HepG2 (cell line): ENCODE data around the gene CPT1B. TPM values are rescaled to one million over a fixed set of nuclear protein-coding genes. Genes with fewer than 3 reads are reported as not detected.

Source experiments
- AGO1 ChIP-seq: fragments of 200-400 bp; formaldehyde crosslinking; IDR thresholded peaks from 2 replicates; pipeline ENCODE4 v1.6.1; 2017; ENCODE audit warnings: mild to moderate bottlenecking, low read depth, low read length, moderate library complexity; ENCODE audit not compliant: poor library complexity, severe bottlenecking
- ATF7 ChIP-seq, 2 experiments: fragments of 450-650 bp in 1 of 2; sonication (generic) in 1 of 2; formaldehyde crosslinking in 1 of 2; IDR thresholded peaks; 2 replicates each; pipeline versions ENCODE4 v1.4.0 to v1.6.1; 2016 to 2020; ENCODE audit warnings: antibody characterized with exemption in 1 of 2, mild to moderate bottlenecking in 1 of 2, missing genetic modification reagents in 1 of 2
- CHCHD3 ChIP-seq: sonication (generic); formaldehyde crosslinking; IDR thresholded peaks from 2 replicates; pipeline ENCODE4 v1.8.0; 2022; ENCODE audit warnings: mild to moderate bottlenecking, missing genetic modification reagents, moderate library complexity
- HDAC1 ChIP-seq: sonication (generic); formaldehyde crosslinking; IDR thresholded peaks from 2 replicates; pipeline ENCODE4 v1.5.1; 2020; ENCODE audit warnings: mild to moderate bottlenecking, missing genetic modification reagents
- HNRNPK ChIP-seq: fragments of 200-400 bp; formaldehyde crosslinking; IDR thresholded peaks from 2 replicates; pipeline ENCODE4 v1.6.1; 2018; ENCODE audit warnings: low read length, low read depth, moderate library complexity, mild to moderate bottlenecking; ENCODE audit not compliant: poor library complexity, severe bottlenecking
- MAFK ChIP-seq, 2 experiments: IDR thresholded peaks in 1 of 2; conservative IDR thresholded peaks in 1 of 2; 2 replicates each; pipeline ENCODE4 v1.6.1; 2011; ENCODE audit warnings: improper control_type of control experiment in 2 of 2, low read length in 2 of 2
- PAWR ChIP-seq: sonication (generic); formaldehyde crosslinking; IDR thresholded peaks from 2 replicates; pipeline ENCODE4 v1.4.0; 2020; ENCODE audit warnings: missing genetic modification reagents, mild to moderate bottlenecking, borderline replicate concordance
- SRSF4 ChIP-seq: fragments of 200-400 bp; formaldehyde crosslinking; IDR thresholded peaks from one replicate; pipeline ENCODE4 v1.6.1; 2018; ENCODE audit warnings: mild to moderate bottlenecking, low read depth, low read length, moderate library complexity; ENCODE audit not compliant: poor library complexity, severe bottlenecking
- TOPORS ChIP-seq: sonication (generic); formaldehyde crosslinking; IDR thresholded peaks from 2 replicates; pipeline ENCODE4 v1.8.0; 2023; ENCODE audit warnings: mild to moderate bottlenecking, missing genetic modification reagents
- ZKSCAN5 ChIP-seq: sonication (generic); formaldehyde crosslinking; IDR thresholded peaks from 2 replicates; pipeline ENCODE4 v1.5.1; 2020; ENCODE audit warnings: mild to moderate bottlenecking, missing genetic modification reagents
- ZNF235 ChIP-seq: sonication (generic); formaldehyde crosslinking; IDR thresholded peaks from 2 replicates; pipeline ENCODE4 v1.8.1; 2023; ENCODE audit warnings: mild to moderate bottlenecking, missing genetic modification reagents, borderline replicate concordance
- ZNF256 ChIP-seq: sonication (generic); formaldehyde crosslinking; conservative IDR thresholded peaks from 2 replicates; pipeline ENCODE4 v1.4.0; 2020; ENCODE audit warnings: missing genetic modification reagents
- ZNF547 ChIP-seq: sonication (generic); formaldehyde crosslinking; IDR thresholded peaks from 2 replicates; pipeline ENCODE4 v1.5.1; 2020; ENCODE audit warnings: mild to moderate bottlenecking, missing genetic modification reagents
- ZNF564 ChIP-seq: sonication (generic); formaldehyde crosslinking; IDR thresholded peaks from 2 replicates; pipeline ENCODE4 v1.8.1; 2023; ENCODE audit warnings: mild to moderate bottlenecking, missing genetic modification reagents
- ZNF670 ChIP-seq: sonication (generic); formaldehyde crosslinking; IDR thresholded peaks from 2 replicates; pipeline ENCODE4 v1.8.0; 2022; ENCODE audit warnings: mild to moderate bottlenecking, missing genetic modification reagents, borderline replicate concordance
- ZNF709 ChIP-seq: sonication (generic); formaldehyde crosslinking; IDR thresholded peaks from 2 replicates; pipeline ENCODE4 v1.5.0; 2020; ENCODE audit warnings: mild to moderate bottlenecking, missing genetic modification reagents
- ZNF747 ChIP-seq: sonication (generic); formaldehyde crosslinking; IDR thresholded peaks from 2 replicates; pipeline ENCODE4 v1.8.1; 2023; ENCODE audit warnings: missing genetic modification reagents, mild to moderate bottlenecking, borderline replicate concordance
- ZNF850 ChIP-seq: sonication (generic); formaldehyde crosslinking; conservative IDR thresholded peaks from 2 replicates; pipeline ENCODE4 v1.9.0; 2021; ENCODE audit warnings: mild to moderate bottlenecking, missing genetic modification reagents
- polyA plus RNA-seq, 8 experiments: library from polyadenylated mRNA; depleted of rRNA in 3 of 8; stranded (reverse) in 7 of 8; unstranded in 1 of 8; fragments of >200 nt; fragmentation: Illumina TruSeq in 4 of 8; extraction: Trizol in 4 of 8; gene quantifications; 2 replicates each; pipeline versions ENCODE4 v1.2.1 to v1.2.3, GENCODE V29; 2011 to 2016; ENCODE audit warnings: low read depth in 4 of 8, missing spikeins in 1 of 8, mixed read lengths in 1 of 8; ENCODE audit not compliant: insufficient read depth in 1 of 8
- total RNA-seq, 5 experiments: library from RNA; depleted of rRNA; stranded (reverse); fragments of >200 nt; fragmentation: Illumina TruSeq; extraction: Trizol; gene quantifications; 2 replicates each; pipeline ENCODE4 v1.2.3, GENCODE V29; 2016; ENCODE audit warnings: low read depth in 1 of 5
- TF ChIP-seq, protein P1 (sequence below): sonication (generic); formaldehyde crosslinking; IDR thresholded peaks from 2 replicates; pipeline ENCODE4 v1.4.0; 2020; ENCODE audit warnings: mild to moderate bottlenecking, missing genetic modification reagents
- TF ChIP-seq, protein P2 (sequence below): sonication (generic); formaldehyde crosslinking; IDR thresholded peaks from 2 replicates; pipeline ENCODE4 v1.8.1; 2023; ENCODE audit warnings: mild to moderate bottlenecking, missing genetic modification reagents
- TF ChIP-seq, protein P3 (sequence below): sonication (generic); formaldehyde crosslinking; IDR thresholded peaks from 2 replicates; pipeline ENCODE4 v1.4.0; 2020; ENCODE audit warnings: missing genetic modification reagents, borderline replicate concordance

CPT1B gene
- total and polyA plus RNA-seq, 2 of the 13 experiments (the other 11 are each of a cell fraction or from before 2014, with no cell fraction given): 9.2 to 19.5 TPM

DNA sequence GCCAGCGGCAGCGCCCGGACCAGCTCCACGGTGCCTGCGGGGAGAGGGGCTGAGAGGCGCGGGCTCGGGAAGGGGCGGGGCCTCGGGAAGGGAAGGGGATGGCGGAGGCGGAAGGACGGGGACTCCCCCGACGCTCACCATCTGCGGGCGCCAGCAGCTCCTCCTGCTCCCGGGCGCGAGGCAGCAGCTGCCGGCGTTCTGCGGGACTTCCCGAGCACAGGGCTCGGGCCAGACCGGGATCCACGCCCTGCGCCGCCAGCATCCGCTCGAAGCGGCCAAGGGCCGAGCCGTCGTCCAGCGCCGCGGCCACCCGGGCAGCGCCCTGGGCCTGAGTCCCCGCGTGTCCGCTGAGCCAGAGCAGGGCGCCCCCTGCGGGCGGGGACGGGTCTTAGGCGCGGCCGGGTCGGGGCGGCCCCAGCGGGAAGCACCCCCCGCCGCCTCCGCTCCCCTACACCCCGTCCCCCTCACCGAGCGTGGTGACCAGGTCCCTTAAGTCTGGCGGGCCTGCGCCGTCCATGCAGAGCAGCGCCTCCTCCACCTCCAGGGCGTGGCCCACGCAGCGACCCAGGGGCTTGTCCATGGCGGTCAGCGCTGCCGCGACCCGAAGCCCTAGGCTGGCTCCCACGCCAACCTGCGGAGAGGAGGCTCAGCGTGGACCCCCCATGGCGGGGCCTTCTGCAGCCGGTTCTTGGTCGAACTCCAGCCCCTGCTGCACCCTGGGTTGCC lies 52.0 kb downstream of the CPT1B start (continued):
- 0 out of 2 replicates have a peak, but pooled peaks have one; percentile 40 for TF ChIP-seq TOPORS
- no peak for TF ChIP-seq ZNF747 (CRISPR knock-in tag)
- no peak for TF ChIP-seq ZKSCAN5
- TF ChIP-seq HDAC1 (CRISPR knock-in tag): peak; percentile 16; the same call in 1 of the 2 replicates
- TF ChIP-seq CHCHD3 (CRISPR knock-in tag): 0 out of 2 replicates have a peak, but pooled peaks have one; percentile 65
- TF ChIP-seq PAWR (CRISPR knock-in tag): 0 out of 2 replicates have a peak, but pooled peaks have one; percentile 35
- TF ChIP-seq ZNF850: 0 out of 2 replicates have a peak, but pooled peaks have one; percentile 40
- TF ChIP-seq, protein P1, sequence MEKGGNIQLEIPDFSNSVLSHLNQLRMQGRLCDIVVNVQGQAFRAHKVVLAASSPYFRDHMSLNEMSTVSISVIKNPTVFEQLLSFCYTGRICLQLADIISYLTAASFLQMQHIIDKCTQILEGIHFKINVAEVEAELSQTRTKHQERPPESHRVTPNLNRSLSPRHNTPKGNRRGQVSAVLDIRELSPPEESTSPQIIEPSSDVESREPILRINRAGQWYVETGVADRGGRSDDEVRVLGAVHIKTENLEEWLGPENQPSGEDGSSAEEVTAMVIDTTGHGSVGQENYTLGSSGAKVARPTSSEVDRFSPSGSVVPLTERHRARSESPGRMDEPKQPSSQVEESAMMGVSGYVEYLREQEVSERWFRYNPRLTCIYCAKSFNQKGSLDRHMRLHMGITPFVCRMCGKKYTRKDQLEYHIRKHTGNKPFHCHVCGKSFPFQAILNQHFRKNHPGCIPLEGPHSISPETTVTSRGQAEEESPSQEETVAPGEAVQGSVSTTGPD (CRISPR knock-in tag): no peak
- TF ChIP-seq, protein P2, sequence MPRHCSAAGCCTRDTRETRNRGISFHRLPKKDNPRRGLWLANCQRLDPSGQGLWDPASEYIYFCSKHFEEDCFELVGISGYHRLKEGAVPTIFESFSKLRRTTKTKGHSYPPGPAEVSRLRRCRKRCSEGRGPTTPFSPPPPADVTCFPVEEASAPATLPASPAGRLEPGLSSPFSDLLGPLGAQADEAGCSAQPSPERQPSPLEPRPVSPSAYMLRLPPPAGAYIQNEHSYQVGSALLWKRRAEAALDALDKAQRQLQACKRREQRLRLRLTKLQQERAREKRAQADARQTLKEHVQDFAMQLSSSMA (CRISPR knock-in tag): no peak
- TF ChIP-seq ATF7 (IDR thresholded peaks at IDR 0.05): no peak
- 0 out of 2 replicates have a peak, but pooled peaks have one; percentile 3 for TF ChIP-seq ATF7 (CRISPR knock-in tag; IDR thresholded peaks at IDR 0.05)
- no peak for TF ChIP-seq ZNF256 (CRISPR knock-in tag)
- TF ChIP-seq ZNF235 (CRISPR knock-in tag): 0 out of 2 replicates have a peak, but pooled peaks have one; percentile 22
- peak; percentile 29; the same call in 1 of the 2 replicates for TF ChIP-seq ZNF709 (CRISPR knock-in tag)
- peak; percentile 97 for TF ChIP-seq AGO1
- TF ChIP-seq, protein P3, sequence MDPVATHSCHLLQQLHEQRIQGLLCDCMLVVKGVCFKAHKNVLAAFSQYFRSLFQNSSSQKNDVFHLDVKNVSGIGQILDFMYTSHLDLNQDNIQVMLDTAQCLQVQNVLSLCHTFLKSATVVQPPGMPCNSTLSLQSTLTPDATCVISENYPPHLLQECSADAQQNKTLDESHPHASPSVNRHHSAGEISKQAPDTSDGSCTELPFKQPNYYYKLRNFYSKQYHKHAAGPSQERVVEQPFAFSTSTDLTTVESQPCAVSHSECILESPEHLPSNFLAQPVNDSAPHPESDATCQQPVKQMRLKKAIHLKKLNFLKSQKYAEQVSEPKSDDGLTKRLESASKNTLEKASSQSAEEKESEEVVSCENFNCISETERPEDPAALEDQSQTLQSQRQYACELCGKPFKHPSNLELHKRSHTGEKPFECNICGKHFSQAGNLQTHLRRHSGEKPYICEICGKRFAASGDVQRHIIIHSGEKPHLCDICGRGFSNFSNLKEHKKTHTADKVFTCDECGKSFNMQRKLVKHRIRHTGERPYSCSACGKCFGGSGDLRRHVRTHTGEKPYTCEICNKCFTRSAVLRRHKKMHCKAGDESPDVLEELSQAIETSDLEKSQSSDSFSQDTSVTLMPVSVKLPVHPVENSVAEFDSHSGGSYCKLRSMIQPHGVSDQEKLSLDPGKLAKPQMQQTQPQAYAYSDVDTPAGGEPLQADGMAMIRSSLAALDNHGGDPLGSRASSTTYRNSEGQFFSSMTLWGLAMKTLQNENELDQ (CRISPR knock-in tag): no peak
- no peak for TF ChIP-seq MAFK (conservative IDR thresholded peaks at IDR 0.05 in 1 of 2, IDR thresholded peaks at IDR 0.05 in 1 of 2; ENCODE audit: low read length in 2 of 2)
- TF ChIP-seq ZNF564: peak; percentile 68; the same call in 1 of the 2 replicates
- TF ChIP-seq HNRNPK: peak; percentile 76
- no peak for TF ChIP-seq ZNF547 (CRISPR knock-in tag)
- TF ChIP-seq SRSF4: no peak
- TF ChIP-seq ZNF670 (CRISPR knock-in tag): peak; percentile 38; the same call in 1 of the 2 replicates
